GM12892 (cell line): ENCODE measurements around the gene MAGI2.

Source experiments
- POLR2A ChIP-seq: IDR thresholded peaks from 2 replicates; pipeline ENCODE4 v1.6.1; 2011; ENCODE audit warnings: low read depth, low read length, control low read depth
- POLR2AphosphoS5 ChIP-seq: IDR thresholded peaks from 2 replicates; pipeline ENCODE4 v1.6.1; 2011; ENCODE audit warnings: low read depth, low read length, control low read depth
- TAF1 ChIP-seq: IDR thresholded peaks from 2 replicates; pipeline ENCODE4 v1.6.1; 2011; ENCODE audit warnings: low read depth, mild to moderate bottlenecking, control low read depth, low read length, borderline replicate concordance

- no peak for TF ChIP-seq POLR2A
- TF ChIP-seq TAF1, result no peak
- TF ChIP-seq POLR2AphosphoS5, result no peak
Measured at GRCh38 chr7:79216236-79216635, 237.2 kb downstream of the MAGI2 start.
